Psoas muscle (tissue), 8 donors: ENCODE measurements around the gene RAVER2. TPM values are rescaled to one million over a fixed set of nuclear protein-coding genes. Genes with fewer than 3 reads are reported as not detected.

Experiments used
- ATAC-seq, 4 donors: fragments of 200-7000 bp; cut with Tn5 transposase; one replicate each; pipeline ENCODE4 v1.9.1; 2020; ENCODE audit warnings: moderate library complexity in 3 of 4, mild to moderate bottlenecking in 2 of 4
- DNase-seq, 2 donors: peaks; one replicate each; pipeline ENCODE4 v3.0.0-alpha.2; 2020
- H3K27ac ChIP-seq: fragments of 200-600 bp; one replicate; pipeline ENCODE4 v1.8.0; 2022
- H3K27me3 ChIP-seq, 3 donors: fragments of 200-600 bp in 1 of 3; one replicate each; pipeline versions ENCODE4 v1.6.1 to v1.8.0; 2013 to 2022; ENCODE audit warnings: low read length in 2 of 3, mild to moderate bottlenecking in 2 of 3, moderate library complexity in 1 of 3; ENCODE audit not compliant: insufficient read depth in 3 of 3
- H3K36me3 ChIP-seq, 2 donors: fragments of 200-600 bp in 1 of 2; one replicate each; pipeline versions ENCODE4 v1.6.1 to v1.8.0; 2013 to 2022; ENCODE audit warnings: low read depth in 1 of 2, mild to moderate bottlenecking in 1 of 2, moderate library complexity in 1 of 2; ENCODE audit not compliant: insufficient read depth in 1 of 2
- H3K4me1 ChIP-seq: fragments of 200-600 bp; one replicate; pipeline ENCODE4 v1.8.0; 2022
- H3K4me3 ChIP-seq: fragments of 200-600 bp; one replicate; pipeline ENCODE4 v1.8.0; 2022; ENCODE audit warnings: mild to moderate bottlenecking
- H3K9me3 ChIP-seq: fragments of 200-600 bp; one replicate; pipeline ENCODE4 v1.8.0; 2022
- WGBS, 3 donors: extraction: QIAGEN DNeasy Blood & Tissue Kit; methylation state at CpG; one replicate each; pipeline versions ENCODE4 v1.1.6 to v1.1.7; 2013; 5-methylcytosine and 5-hydroxymethylcytosine counted together
- intact Hi-C, 2 donors: fragments of 100-400 bp; cut with DNase I; formaldehyde crosslinking; loops; one replicate each; pipeline versions ENCODE4 v1.11.0 to v1.14.2; 2022
- polyA plus RNA-seq, 3 donors: library from polyadenylated mRNA; stranded (reverse); fragments of 200-250 nt; gene quantifications; one replicate each; pipeline ENCODE4 v1.2.3, GENCODE V29; 2013
- total RNA-seq, 4 donors: library from RNA; stranded (reverse); fragmentation: NEBNext Ultra II Directional in 2 of 4; extraction: Animal tissue kit (Norgen Biotek cat#: 25700) in 2 of 4; gene quantifications; one replicate each; pipeline versions ENCODE4 v1.2.1 to v1.2.4, GENCODE V29; 2021 to 2023
- TF ChIP-seq, protein P1 (sequence below): fragments of 200-600 bp; IDR thresholded peaks from one replicate; pipeline ENCODE4 v1.8.0; 2022; ENCODE audit warnings: antibody characterized with exemption
- donor health status: healthy with polysubstance abuse.
- donor health status: DM: no; HTN: no; CAD: no; lungs with moderate emphysema.
- donor health status: Bipolar disorder and iron deficiency.
- donor health status: healthy.
- donor health status: DM: yes; HTN: yes; CAD: no.
- donor health status: DM: no; HTN: no; CAD: no.
- donor health status: DM: no; HTN: no; CAD: no.
- donor health status: DM: yes; HTN: yes; CAD: no.

RAVER2 gene
- total and polyA plus RNA-seq, 7 donors, result 1.5 to 12.3 (median 9.0) TPM

DNA sequence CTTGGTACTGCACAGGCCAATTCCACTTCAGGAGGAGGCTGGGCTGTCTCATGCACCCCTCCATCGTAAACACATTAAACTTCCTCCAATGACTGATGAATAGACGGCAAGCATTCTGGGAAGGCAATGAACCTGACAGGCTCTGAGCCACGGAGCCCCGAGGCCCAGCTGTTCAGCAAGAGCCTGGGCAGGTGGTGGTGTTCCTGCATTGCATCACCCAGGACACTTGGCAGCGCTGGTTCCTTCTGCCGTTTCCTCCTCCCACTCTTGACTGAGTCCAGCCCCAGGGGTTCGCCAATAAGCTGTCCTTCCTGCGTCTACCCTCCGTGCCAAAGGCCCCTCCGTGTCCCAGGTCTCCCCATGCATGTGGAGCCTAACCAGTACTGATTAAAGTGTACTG is 111.7 kb downstream of the RAVER2 start:
- Histone ChIP-seq H3K4me3 (no peak overlapping the region), H3K4me1 (peaks cover 9% of the 10 kb centered on the region), H3K27ac (peak overlapping the region; percentile 69), H3K9me3 (no peaks in the 10 kb centered on the region), H3K36me3 (peaks cover 9 to 86% of the 10 kb centered on the region in 2 donors), H3K27me3 (no peaks in the 10 kb centered on the region)
- 32 to 58% (median 56%) methylated on average over 10 of the region's 10 CpGs for WGBS, 3 donors
- DNase-seq (peak; percentile 72 to 84), ATAC-seq (peak; percentile 92 to 94 (median 94))
- intact Hi-C loops, result no loop called here
- TF ChIP-seq, protein P1, sequence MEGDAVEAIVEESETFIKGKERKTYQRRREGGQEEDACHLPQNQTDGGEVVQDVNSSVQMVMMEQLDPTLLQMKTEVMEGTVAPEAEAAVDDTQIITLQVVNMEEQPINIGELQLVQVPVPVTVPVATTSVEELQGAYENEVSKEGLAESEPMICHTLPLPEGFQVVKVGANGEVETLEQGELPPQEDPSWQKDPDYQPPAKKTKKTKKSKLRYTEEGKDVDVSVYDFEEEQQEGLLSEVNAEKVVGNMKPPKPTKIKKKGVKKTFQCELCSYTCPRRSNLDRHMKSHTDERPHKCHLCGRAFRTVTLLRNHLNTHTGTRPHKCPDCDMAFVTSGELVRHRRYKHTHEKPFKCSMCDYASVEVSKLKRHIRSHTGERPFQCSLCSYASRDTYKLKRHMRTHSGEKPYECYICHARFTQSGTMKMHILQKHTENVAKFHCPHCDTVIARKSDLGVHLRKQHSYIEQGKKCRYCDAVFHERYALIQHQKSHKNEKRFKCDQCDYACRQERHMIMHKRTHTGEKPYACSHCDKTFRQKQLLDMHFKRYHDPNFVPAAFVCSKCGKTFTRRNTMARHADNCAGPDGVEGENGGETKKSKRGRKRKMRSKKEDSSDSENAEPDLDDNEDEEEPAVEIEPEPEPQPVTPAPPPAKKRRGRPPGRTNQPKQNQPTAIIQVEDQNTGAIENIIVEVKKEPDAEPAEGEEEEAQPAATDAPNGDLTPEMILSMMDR, result no peak

DNA sequence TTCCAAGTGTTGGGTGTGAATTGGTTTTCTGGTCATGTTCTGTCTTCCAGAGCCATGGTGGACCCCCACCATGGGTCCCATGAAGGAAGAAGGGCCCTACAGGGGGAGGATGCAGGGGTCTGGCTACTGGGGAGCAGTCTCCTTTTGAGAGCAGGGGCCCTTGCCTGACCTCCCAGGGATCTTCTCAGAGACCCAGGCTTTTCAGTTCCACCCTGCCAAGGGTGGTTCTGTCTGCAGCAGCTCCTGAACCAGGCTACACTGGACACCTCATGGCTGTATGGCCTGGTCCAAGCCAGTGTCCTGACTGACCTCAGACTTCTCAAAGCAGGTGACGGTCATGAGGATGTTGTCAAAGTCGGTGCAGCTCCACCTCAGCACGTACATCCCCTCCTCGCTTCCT is 112.5 kb downstream of the RAVER2 start:
- Histone ChIP-seq H3K27ac (no peak overlapping the region), H3K27me3 (no peaks in the 10 kb centered on the region), H3K36me3 (peaks cover 9 to 86% of the 10 kb centered on the region in 2 donors), H3K9me3 (no peaks in the 10 kb centered on the region), H3K4me3 (no peak overlapping the region), H3K4me1 (peaks cover 9% of the 10 kb centered on the region)
- TF ChIP-seq, protein P1, result no peak
- intact Hi-C loops, result no loop called here
- DNase-seq (no peak), ATAC-seq (no peak)
- 95 to 96% (median 96%) methylated on average over 4 of the region's 4 CpGs for WGBS, 3 donors

DNA sequence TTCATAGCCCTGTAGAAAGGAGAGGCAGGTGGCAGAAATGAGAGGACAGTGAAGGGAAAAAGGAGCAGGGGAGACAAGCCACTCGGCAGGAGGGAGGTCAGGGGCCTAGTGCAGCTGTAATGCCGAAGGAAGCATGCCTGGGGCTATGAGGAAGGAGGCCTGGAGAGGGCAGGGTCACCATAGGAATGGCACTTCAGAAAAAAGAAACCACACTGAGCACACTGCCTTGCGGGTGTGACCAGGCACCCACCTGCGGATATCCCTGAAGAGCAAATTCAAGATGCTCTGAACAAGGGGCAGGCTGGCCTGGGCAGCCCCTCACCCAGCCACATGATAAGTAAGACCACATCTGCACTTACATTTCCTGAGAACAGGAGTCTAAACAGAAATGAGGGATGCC is 116.7 kb downstream of the RAVER2 start:
- 56 to 69% (median 67%) methylated on average over 4 of the region's 4 CpGs for WGBS, 3 donors
- H3K27ac ChIP-seq, result no peak overlapping the region
- no peaks in the 10 kb centered on the region for H3K27me3 ChIP-seq
- no peaks in the 10 kb centered on the region for H3K9me3 ChIP-seq
- ATAC-seq (peak; percentile 56 to 78 (median 70)), DNase-seq (no peak)
- no peak overlapping the region for H3K4me3 ChIP-seq
- peaks cover 3% of the 10 kb centered on the region for H3K4me1 ChIP-seq
- intact Hi-C loops, result loop anchor here in 1 of 2 donors (5.0 kb wide), 1 partner anchor 216 kb away; no protein-coding TSS in a partner anchor
- TF ChIP-seq, protein P1, result peak; percentile 27
- peaks cover 8 to 79% of the 10 kb centered on the region in 2 donors for H3K36me3 ChIP-seq

DNA sequence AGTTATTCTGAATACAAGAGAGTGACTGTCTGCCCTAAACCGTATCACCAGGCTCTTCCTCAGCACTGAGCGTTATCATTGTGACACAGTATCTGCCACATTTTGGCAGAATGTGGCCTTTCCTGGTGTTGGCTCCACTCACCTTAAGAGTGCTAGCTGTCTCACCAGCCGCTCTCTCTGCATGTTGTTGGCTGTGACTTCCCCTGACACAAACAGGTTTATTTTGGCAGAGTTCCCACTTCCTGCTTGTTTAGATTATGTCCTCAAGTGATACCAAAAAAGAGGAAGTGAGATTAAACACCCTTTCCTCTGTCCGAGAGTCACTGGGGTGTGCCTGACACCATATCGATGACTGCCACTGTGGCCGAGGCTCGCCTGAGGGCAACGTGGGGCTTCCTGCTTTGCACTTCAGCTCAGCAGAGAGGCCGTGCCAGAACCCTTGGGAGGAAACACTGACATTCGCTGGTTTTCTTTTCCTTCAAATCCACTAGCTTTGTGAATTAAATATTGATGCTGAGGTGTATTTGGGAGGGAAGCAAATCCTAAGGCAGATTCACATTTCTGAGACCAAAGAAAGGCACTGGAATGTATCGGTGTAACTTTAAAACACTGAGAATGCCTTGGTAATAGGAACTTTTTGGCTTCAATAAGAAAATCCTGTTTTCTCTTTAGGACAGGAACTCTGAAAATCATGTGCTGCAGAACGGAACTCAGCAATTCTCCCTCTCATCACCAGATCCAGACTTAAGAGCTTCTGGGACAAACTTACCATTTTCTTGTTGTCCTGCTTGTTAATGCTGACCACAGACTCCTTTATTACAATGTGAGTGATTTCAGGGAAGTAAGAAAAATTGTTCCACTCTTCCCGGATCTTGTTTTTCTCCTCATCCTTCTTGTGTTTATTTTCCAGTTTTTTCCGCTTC is 119.4 kb downstream of the RAVER2 start:
- peak; percentile 48 to 81 for DNase-seq
- intact Hi-C loops, result loop anchor here in 1 of 2 donors (5.0 kb wide), 1 partner anchor 213 kb away; no protein-coding TSS in a partner anchor
- H3K9me3 ChIP-seq, result no peaks in the 10 kb centered on the region
- no peaks in the 10 kb centered on the region for H3K4me1 ChIP-seq
- peak in 3 of 4 donors; percentile 33 to 55 (median 42) for ATAC-seq
- WGBS, 3 donors, result 69 to 76% (median 72%) methylated on average over 14 of the region's 14 CpGs
- peak overlapping the region; percentile 19 for H3K27ac ChIP-seq
- peaks cover 8 to 79% of the 10 kb centered on the region in 2 donors for H3K36me3 ChIP-seq
- no peaks in the 10 kb centered on the region for H3K27me3 ChIP-seq
- H3K4me3 ChIP-seq, result no peak overlapping the region
- TF ChIP-seq, protein P1, result no peak
